ENCODE data around the gene NCKAP5.

Gene NCKAP5

DNA sequence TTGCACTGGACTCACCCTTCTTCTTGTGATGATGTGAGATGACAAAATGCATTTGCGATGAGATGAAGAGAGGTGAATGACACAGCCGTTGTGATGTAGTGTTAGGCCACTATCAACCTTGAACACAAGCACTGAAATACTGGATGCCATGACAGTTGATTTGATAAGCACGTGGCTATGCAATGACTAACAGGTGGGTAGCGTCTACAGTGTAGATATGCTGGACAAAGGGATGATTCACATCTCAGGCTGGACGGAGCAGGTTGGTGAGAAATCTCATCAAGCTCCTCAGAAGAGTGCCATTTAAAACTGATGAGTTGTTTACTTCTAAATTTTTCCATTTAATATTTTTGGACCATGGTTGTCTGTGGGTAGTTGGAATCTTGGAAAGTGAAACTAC is 522.5 kb downstream of the NCKAP5 start:
- no peak for DNase-seq (ENCODE audit: low read depth in 1 of 2, low spot score in 1 of 2)

DNA sequence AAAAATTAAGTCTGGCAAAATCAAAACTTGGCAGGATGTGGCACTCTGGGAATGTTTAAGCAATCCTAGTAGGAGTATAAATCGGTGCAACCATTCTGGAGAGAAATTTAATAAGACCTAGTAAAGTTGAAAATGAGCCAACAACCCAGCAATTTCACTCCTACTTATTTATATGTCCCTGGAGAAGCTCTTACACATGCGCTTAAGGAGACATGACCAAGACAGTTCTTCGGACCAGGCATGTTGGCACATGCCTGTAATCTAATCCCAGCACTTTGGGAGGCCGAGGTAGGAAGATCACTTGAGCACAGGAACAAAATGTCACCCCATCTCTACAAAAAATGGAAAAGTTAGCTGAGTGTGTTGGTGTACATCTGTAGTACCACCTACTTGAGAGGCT is 523.7 kb downstream of the NCKAP5 start:
- DNase-seq (ENCODE audit: low read depth in 1 of 2, low spot score in 1 of 2): no peak

DNA sequence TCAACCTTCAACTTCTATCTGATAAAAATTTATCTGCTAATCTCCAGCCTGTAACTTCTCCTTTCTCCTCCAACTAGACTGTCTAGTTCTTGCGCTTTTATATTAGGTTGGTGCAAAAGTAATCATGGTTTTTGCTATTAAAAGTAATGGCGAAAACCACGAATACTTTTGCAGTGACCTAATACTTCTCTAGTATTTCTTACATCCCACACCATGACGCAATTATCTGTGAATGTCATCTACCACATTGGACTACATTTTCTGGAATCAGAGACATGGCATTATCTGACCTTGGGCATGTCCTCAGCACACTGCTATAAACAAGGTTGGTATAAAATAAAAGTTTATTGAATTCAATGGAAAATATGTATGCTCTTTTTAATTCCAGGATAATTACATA is 528.1 kb downstream of the NCKAP5 start:
- DNase-seq (ENCODE audit: low read depth in 1 of 2, low spot score in 1 of 2): no peak

DNA sequence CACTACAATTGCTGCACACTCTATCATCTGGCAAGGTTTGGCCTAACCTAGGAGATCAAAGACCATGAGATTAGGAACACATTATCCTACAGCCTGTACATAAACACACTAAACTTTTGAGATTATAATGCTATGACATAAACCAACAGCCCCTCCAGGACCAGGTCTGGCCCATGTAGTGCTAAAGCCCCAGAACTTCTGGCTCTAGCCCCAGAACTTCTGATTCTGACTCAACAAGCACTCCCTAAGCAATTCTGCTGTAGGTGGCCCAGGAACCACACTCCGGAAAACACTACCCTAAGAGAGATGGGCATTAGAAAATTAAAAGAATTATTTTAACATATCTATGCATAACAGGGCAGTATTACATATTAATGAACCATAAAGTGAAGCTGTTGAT is 528.7 kb downstream of the NCKAP5 start:
- no peak for DNase-seq (ENCODE audit: low read depth in 1 of 2, low spot score in 1 of 2)

DNA sequence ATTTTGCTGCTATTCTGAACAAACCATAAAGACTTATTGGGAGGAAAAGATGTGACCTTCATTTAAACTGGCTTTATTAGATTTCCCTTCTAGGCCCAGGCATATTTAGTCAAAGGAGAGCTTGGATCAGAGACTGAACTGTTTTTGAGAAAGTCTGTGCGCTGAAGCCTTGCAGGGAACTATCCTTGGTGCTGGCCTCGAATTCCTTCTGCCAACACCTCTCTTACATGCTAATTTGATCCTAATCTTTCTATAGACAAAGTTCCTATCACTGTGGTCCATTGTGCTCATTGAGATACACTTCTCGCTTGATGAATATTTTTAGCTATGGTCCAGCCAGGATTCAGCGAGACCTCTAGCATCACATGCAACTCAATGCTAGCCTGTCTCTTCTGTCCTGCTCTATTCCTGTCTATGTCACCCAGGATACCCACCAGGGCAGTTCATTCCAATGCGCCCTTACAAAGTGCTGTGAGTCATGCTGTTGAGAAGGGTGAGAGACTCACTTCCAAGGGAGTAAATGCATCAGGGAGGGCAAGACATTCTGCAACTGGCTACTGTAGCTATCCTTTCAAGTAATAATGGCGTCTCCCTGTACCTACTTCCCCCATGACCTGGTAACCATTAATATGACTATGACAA is 541.6 kb downstream of the NCKAP5 start:
- no peak for DNase-seq (ENCODE audit: low read depth in 1 of 2, low spot score in 1 of 2)

DNA sequence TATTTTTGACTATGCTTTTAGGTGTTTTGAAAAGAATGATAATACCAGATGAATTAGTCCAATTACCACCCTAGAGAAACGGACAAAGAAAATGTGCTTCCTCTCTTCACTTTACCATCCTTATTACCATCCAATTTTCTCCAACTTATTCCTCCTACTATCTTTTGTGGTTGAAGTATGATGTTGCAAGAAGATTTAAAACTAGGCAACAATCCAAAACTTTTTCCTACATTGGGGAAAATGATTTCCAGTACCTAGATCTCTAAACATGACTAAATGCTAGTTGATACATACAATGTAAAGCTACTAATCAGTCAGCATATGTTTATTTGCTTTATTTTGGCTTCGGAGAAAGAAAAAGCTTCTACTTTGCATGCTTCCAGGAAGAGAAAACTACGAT is 543.3 kb downstream of the NCKAP5 start:
- DNase-seq (ENCODE audit: low read depth in 1 of 2, low spot score in 1 of 2): no peak

DNA sequence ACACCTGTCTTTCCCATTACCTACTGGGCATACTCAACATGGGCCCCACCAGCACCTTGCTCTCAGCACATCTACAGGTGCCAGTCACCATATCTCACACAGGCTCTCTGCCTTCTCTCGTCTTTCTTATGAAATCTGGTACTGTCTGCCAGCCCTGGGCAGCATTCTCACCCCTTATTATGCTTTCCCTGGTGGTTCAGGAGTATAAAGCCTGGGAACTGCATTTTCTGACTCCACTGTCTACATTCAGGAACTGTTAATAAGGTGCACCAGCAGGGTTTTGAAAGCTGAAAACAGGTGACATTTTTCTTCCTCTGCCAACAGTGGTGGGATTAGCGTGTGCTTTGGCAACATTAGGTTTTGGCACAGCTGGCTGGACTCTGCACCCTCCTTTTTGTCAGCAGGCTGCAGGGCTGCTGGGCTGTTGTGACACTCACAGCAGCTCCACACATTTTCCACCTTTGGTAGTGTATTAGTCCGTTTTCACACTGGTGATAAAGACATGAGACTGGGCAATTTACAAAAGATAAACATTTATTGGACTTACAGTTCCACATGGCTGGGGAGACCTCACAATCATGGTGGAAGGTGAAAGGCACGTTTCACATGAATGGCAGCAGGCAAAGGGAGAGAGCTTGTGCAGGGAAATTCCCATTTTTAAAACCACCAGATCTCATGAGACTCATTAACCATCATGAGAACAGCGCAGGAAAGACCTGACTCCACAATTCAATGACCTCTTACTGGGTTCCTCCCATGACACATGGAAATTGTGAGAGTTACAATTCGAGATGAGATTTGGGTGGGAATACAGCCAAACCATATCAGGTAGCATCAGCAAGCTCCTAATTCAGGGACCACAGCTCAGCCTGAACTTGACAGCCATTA is 555.2 kb downstream of the NCKAP5 start:
- no peak for DNase-seq (ENCODE audit: low read depth in 1 of 2, low spot score in 1 of 2)

DNA sequence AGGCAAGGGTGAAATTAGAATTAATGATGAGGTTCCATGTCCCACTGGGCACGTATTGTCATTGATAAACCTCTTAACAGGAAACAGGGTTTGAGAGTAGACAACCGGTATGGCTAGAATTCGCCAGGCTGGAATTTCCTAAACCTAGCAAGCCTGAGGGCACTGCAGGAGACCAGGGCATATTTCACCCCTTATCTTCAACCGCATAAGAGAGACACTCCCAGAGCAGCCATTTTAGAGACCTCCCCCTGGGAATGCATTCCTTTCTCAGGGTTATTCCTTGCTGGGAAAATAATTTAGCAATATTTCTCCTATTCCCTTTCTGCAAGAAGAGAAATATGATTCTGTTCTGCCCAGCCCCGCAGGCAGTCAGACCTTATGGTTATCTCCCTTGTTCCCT is 563.6 kb downstream of the NCKAP5 start:
- DNase-seq (ENCODE audit: low read depth in 1 of 2, low spot score in 1 of 2): no peak

DNA sequence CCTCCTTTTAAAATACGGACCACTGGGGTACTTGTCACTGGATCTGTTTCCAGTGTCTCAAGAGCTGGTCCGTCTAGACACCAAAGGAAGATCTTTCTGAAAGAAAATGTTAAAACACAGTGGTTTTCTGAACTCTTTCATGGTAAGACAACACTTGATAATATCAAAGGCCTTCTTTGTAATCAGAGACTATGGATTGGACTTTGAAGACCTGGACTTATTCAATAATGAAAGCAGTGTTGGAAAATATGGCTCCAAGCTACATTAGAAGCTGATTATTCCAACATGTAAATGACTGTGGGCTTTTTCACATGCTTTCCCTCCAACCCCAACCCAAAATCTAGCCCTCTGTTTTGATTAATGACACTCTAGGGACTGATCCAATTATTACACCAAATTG is 568.8 kb downstream of the NCKAP5 start:
- DNase-seq (ENCODE audit: low read depth in 1 of 2, low spot score in 1 of 2): no peak

DNA sequence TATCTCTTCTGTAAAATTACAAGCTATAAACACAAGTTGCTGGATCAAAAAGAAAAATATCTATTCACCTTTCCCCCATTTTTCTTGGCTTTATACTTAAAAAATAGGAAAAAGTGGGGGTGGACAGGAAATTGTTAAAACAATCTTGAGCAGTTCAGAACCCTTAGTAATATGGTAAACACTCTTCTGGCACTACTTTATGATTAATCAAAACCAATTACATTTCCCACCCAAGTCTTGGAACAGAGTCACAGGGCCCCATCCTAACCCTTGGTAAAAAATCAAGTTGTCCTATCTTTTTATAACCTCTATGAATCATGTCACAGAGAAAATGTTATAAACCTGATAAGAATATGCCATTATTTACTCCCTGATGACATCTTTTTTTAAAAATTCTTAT is 570.0 kb downstream of the NCKAP5 start:
- DNase-seq (ENCODE audit: low read depth in 1 of 2, low spot score in 1 of 2): no peak

DNA sequence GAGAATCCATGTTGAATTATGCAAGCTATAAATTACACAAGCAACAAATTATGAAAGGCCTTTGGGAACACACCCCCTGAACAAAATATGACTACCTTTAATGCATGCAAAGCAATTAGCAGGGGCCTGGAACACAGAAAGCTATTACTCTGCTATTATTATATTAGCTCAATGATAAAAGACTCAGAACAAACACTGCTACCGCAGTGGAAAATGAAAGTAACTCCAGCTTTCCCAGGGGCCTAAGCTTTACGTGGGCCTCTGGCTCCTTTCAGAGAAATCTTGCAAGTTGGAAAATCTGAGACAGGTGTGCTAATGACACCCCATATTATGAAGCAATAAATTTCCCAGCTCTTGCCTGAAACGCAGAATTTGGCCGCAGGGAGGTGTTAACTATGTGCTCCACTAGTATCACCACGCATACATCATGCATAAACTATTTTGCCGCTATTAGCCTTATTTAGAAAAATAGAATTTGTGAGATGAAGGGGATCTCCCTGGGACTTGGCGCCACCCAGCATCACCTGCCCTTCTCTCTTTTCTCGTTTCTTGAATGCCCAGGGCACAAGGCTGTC is 576.7 kb downstream of the NCKAP5 start:
- DNase-seq (ENCODE audit: low read depth in 1 of 2, low spot score in 1 of 2): no peak

DNA sequence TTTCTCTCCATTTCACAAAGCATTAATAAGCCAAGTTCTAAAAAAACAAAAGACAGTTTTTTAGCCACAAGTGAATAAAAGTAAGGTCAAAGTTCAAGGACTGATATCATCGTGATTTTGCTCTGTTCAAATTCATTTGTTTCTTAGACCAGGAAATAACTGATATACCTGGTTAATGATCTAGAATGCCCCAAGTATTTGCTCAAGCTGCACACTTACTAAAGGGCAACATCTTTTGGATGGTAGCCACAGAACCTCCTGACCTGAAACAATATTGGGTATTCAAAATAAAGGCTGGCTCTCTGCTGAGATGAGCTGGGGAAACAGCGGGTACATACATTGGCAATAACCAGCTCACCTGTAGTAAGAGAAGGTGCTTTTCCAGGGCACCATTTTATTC is 583.5 kb downstream of the NCKAP5 start:
- DNase-seq (ENCODE audit: low read depth in 1 of 2, low spot score in 1 of 2): no peak

DNA sequence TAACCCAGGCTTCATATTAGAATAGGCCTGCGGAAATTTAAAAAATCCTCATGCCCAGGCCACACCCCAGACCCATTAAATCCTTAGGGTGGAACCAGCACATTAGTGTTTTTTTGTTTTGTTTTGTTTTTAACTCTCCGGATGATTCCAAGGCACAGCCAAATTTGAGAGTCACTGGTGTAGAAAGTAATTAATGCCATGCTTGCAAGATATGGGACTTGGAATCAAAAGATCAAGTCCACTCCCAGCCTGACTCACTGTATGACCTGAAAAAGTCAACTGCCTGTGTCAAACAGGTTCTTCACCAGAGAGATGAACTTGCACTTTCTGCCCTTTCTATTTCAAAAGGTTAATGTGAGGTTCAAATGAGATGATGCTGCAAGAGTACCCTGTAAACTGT is 588.0 kb downstream of the NCKAP5 start:
- DNase-seq (ENCODE audit: low read depth in 1 of 2, low spot score in 1 of 2): no peak

DNA sequence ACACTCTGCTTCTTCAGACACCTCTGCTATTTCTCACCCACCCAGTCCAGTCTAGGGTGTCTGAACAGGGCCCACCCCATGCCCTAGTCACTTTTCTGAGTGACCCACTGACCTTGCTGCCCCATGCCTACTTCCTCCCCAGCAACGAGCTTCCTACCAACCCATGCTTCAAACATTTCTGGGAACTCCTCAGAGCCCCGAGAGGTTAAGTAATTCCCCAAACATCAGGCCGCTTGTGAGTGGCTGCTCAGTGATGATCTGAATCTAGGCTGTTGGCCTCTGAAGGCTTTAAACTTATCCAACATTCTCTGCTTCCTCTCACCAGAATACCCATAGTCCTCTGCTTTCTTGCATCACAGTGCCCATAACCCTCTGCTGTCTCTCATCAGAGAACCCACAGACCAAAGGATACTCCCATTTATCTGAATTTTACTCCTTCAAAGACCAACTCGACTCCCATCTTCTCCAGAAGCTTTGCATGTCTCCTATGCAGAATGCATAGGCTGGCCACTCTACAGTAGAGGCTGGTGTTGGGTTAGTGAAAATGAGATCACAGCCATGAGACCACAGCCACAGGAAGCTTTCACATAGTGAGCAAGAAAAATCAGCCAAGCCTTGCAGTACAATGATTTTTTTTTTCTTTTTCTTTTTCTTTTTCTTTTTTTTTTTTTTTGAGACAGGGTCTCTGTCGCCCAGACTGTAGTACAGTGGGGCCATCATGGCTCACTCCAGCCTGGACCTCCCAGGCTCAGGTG is 588.7 kb downstream of the NCKAP5 start:
- DNase-seq (ENCODE audit: low read depth in 1 of 2, low spot score in 1 of 2): no peak

DNA sequence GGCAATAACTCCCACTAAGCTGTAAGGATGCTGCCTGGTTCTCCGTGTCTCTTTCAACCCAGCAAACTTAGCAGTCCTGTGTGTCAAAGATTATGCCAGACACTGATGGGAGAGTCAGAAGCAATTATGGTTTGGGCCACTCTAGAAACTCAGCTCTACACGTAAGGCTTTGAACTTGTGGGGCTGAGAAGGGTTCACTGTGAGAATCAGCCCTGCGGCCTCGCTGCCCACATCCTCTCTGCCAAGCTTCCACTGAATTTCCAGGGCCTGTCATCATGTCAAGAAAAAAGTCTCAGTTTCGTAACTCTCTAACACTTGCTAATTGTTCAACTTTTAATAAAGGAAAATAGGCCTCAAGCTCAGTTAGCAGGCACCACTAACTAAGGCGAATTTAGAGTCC is 589.4 kb downstream of the NCKAP5 start:
- DNase-seq (ENCODE audit: low read depth in 1 of 2, low spot score in 1 of 2): no peak

DNA sequence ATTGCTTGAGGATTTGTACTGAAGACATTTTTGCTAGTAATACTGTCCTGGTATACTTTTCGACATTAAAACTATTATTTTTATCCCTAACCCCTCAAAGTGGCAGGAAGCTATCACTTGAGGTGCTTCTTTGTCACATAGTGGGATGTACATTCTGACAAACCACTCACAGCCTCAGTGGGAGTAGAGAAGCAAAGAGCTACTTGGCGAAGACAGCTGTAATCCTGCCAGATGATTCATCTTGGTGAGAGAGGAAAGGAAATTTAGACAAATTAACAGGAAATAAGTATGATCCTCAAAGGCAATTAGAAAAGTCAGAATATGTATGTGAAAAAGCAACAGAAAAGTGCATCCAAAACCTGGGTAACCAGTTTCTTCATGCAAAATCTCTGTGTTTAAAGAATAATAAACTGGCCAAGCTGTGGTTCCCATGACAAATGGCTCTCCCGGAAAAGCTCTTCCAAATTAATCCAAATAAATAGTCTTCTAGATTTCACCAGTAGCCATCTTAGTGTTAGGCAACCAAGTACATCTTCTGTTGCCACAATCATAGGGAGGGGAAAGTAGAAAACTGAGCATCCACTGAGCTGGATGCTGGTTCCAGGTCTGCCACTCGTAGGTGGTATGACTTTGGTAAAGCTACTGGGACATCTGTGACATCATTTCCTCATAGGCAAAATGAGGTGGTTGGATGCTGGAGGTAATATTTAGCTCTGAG is 590.3 kb downstream of the NCKAP5 start:
- no peak for DNase-seq (ENCODE audit: low read depth in 1 of 2, low spot score in 1 of 2)

DNA sequence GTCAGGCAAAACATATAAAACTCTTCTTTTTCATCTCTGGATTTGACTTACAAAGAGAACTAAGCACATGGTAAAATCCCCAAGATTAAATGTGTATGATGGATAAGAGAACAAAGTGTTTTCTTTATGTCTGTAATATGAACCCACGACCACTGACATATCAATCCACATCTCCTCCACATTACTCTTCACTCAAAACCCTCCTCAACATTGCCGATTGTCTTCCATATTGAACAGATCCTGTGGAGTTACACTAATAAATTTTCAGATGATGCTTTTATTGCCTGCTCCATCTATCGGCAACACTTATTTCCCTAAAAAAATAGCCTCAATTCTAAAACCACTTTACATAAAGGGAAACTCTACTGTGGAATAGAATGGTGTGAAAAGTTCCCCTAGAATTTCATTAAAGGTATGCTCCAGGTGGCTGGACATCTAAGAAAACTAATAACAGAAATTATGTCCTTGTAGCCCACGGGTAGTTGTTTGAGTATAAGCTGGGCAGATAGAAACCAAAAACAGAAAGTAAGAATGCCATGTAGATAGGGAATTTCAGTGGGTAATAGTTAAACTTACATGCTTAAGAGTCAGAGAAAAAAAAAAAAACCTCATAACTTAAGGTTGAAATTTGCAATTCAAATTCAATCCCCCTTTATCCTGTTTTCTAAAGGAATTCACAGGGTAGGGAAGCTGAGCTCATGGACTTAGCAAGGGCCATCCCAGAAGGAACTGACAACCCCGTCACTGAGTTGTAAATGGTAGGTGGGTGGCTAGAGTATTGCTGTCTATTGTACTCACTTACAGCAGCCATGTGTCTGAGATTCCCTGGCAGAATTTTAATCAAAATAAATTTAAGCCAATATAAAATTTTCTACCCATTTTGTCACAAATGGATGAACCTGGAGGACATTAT is 592.8 kb downstream of the NCKAP5 start:
- DNase-seq (ENCODE audit: low read depth in 1 of 2, low spot score in 1 of 2): no peak

DNA sequence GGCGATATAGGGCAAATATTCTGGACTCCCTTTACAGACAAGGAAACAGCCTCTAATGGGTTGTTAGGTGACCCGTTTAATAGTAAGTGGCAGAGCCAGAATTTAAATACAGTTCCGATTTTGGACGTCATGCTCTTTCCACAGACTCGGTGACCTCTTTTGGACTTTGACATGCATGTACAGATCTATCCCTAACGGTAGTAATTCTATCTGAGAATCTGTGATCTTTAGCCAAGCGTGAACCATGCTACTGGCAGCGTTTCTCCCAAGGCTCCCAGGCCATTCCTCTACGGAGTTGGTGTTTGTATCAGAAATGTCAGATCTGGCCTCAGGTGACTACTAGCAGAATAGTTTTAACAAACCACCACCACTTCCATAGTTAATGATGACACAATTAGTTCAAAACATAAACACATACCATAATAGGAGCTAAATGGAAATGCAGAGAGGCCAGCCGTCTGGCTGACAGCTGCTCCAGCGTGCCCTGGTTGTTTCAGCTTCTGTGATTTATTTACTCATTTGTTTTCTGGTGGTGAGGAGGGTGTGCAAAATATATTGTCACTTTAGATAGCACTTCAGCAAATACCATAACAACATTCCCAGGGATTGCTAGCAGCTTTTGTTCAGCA is 593.7 kb downstream of the NCKAP5 start:
- no peak for DNase-seq (ENCODE audit: low read depth in 1 of 2, low spot score in 1 of 2)

DNA sequence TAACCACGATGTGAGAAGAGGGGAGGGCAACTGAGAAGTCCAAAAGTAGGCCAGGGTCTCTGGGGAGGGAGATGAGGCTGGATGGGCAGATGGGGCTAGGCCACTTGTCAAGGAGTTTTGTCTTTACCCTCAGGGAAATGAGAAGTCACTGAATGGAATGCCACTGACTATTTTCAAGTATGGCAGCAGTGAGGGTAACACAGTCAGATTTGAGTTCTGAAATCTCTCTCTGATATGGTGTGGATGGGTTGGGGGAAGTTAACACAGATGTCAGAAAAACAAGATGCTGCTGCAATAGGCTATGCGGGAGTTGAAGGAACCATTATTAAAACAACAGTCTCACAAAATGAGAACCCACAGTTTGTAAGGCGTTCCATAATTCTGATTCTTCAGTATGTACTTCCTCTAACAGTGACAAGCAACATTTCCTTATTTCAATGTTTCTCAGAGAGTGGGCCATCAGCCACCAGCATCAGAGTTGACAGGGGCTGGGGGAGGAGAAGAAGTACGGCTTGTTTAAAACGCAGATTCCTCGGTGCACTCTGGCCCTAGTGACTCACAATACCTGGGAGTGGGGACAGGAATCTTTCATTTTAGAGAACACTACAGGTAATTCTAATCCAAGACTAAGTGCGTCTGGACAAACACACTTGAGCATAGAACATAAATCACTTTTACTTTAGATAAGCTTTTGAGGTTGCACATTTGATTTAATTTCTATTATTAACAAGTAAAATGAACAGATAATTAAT is 596.8 kb downstream of the NCKAP5 start:
- DNase-seq (ENCODE audit: low read depth in 1 of 2, low spot score in 1 of 2): no peak

All from activated CD4-positive, alpha-beta T cell treated with anti-CD3 and anti-CD28 coated beads, Interleukin-2, amount 50 U/mL, for 24 hours (primary cell).